Measurements from ENCODE around the gene NOX4.
"Not testable (repeated sequence)": the region's sequence is repeated elsewhere in the genome, so short reads cannot be mapped to it uniquely, and the experiment has no call there.

Gene NOX4

GRCh38 chr11:89458716-89459115, 32.5 kb downstream of the NOX4 start:
- no peak for DNase-seq (ENCODE audit: low read depth in 2 of 2)

GRCh38 chr11:89457190-89457589, 34.0 kb downstream of the NOX4 start:
- no peak for DNase-seq (ENCODE audit: low read depth in 2 of 2)

GRCh38 chr11:89456681-89457080, 34.5 kb downstream of the NOX4 start:
- no peak for DNase-seq (ENCODE audit: low read depth in 2 of 2)

DNA sequence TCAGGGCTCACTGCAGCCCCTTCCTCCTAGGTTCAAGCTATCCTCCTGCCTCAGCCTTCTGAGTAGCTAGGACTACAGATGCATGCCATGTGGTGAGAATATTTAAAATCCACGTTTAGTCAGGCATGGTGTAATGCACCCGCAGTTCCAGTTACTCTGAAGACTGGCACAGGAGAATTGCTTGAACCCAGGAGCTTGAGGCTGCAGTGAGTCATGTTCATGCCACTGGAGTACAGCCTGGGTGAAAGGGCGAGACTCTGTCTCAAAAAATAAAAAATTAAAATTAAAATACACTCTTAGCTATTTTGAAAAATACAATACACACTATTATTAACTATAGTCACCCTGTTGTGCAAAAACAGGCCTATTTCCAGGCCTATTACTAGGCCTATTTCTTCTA, 38.4 kb downstream of the NOX4 start:
- DNase-seq (ENCODE audit: low read depth in 2 of 2), result no peak

- DNase-seq (ENCODE audit: low read depth in 2 of 2), result no peak
Observed at GRCh38 chr11:89447845-89448244, 43.3 kb downstream of the NOX4 start.

- no peak for DNase-seq (ENCODE audit: low read depth in 2 of 2)
Observed at GRCh38 chr11:89443361-89444322, 47.5 kb downstream of the NOX4 start.

DNA sequence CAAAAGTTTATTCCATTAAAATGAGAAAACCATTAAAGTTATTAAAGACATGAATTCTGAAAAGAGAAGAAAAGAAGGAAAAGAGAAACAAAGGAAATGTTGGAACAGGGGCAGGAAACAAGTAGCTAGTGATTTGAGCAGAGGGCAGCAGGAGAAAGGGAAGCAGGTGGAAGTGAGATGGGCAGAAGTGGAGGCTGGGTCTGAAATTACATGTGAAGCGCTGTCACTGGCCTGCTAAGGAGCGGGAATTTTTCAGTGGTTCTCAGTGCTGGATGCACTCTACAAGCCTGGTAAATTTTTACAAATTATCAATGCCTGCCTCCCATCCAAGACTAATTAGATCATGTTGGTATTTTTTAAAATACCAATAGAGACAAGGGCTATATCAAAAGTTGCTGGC, 48.4 kb downstream of the NOX4 start:
- DNase-seq (ENCODE audit: low read depth in 2 of 2), result no peak

GRCh38 chr11:89441606-89442005, 49.6 kb downstream of the NOX4 start:
- DNase-seq (ENCODE audit: low read depth in 2 of 2), result no peak

DNA sequence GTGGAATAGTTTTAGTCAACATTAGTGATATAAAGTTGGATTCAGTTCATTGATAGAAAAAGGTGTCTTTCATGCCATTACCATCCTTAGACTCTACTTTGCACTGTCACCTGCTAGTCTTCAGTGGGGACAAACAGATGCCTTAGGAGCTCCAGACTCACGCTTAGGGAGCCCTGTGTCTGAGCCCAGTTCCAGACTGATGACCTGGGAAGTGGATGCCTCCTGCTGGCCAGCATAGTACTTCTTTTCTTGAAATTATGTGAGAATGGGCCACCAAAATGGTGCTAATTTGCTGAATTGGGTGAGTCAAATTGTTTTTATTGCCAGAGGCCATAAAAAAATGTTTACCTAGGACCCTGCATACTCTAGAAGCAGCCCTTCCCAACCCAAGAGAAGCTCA, 53.9 kb downstream of the NOX4 start:
- no peak for DNase-seq (ENCODE audit: low read depth in 2 of 2)

DNA sequence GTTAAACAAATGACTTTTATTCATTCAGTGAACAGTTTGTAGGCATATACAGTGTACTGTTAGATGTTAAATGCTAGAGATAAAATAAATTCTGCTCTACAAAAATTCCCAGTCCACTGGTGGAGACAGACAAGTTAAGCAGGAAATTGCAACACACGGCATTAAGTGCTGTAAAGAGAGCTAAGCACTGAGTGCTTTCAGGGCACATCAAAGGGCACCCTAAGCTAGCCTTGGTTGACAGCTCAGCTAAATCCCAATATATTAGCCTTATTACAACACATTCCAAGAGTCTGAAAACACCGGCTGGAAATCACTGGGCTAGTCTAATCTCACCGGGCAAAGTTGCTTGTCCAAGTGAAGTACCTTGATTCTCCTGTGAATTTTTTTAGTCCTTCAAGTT, 55.1 kb downstream of the NOX4 start:
- no peak for DNase-seq (ENCODE audit: low read depth in 2 of 2)

DNA sequence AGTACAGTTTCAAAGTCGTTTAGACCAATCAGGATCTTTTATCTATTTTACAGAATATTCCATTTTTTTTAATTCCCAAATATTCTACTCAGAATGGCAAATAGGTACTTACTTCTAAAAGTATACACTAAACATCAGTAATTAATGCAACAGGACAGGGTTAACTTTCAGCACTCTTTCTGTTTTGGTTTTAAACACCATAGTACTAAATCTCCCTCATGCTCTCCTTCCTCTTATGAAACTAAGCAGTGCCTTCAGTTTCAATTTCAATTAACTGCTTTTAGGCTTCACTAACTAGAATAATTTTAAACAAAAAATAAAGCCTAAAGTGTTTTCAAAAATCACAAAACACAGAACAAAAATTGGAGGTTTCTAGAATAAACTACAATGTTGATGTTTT, 57.9 kb downstream of the NOX4 start:
- DNase-seq (ENCODE audit: low read depth in 2 of 2), result no peak

DNA sequence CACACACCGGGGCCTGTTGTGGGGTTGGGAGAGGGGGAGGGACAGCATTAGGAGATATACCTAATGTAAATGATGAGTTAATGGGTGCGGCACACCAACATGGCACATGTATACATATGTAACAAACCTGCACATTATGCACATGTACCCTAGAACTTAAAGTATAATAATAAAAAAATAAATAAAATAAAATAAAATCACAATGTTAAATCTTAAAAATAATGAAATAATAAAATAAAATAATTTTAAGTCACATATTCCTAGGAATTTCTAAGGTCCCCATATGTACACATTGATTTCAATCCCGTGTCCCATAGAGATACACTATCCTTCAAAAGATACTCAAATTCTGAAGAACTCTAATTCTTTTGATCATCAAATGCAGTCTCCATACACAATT, 59.0 kb downstream of the NOX4 start:
- DNase-seq (ENCODE audit: low read depth in 2 of 2), result not testable (repeated sequence)

GRCh38 chr11:89426501-89426900, 64.7 kb downstream of the NOX4 start:
- not testable (repeated sequence) for DNase-seq (ENCODE audit: low read depth in 2 of 2)

DNA sequence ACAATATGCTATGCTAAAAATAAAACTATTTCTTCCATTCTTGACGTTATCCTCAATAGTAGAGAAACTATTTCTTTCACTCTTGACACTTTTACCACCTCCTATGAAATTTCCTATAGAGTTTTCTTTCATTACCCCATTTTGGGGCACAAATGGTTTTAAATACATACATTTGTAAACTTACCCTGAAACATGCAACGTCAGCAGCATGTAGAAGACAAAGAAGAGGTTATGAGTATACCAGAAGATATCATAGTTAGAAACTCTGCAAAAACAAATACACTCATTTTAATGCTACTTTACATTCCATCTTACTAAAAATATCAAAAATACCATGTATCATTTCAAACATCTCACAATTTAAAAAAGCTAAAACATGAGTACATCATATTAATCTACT, 69.5 kb downstream of the NOX4 start:
- DNase-seq (ENCODE audit: low read depth in 2 of 2), result no peak

GRCh38 chr11:89420981-89421380, 70.2 kb downstream of the NOX4 start:
- no peak for DNase-seq (ENCODE audit: low read depth in 2 of 2)

GRCh38 chr11:89416961-89417360, 74.2 kb downstream of the NOX4 start:
- DNase-seq (ENCODE audit: low read depth in 2 of 2), result no peak

DNA sequence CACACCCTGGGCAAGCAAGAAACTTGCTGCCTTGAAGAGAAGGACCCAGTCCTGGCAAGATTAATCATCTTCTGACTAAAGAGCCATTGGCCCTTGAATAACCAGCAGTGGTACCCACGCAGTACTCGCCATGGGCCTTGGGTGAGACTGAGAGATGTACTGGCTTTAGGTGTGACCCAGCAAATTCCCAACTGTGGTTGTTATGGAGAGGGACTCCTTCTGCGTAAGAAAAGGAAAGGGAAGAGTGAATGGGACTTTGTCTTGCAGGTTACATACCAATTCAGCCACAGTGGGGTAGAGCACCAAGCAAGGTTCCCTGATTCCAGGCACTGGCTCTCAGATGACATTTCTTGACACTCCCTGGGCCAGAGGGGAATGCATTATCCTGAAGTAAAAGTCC, 80.1 kb downstream of the NOX4 start:
- not testable (repeated sequence) for DNase-seq (ENCODE audit: low read depth in 2 of 2)

- not testable (repeated sequence) for DNase-seq (ENCODE audit: low read depth in 2 of 2)
Observed at GRCh38 chr11:89410666-89411065, 80.5 kb downstream of the NOX4 start.

- not testable (repeated sequence) for DNase-seq (ENCODE audit: low read depth in 2 of 2)
Observed at GRCh38 chr11:89408441-89408840, 82.7 kb downstream of the NOX4 start.

DNA sequence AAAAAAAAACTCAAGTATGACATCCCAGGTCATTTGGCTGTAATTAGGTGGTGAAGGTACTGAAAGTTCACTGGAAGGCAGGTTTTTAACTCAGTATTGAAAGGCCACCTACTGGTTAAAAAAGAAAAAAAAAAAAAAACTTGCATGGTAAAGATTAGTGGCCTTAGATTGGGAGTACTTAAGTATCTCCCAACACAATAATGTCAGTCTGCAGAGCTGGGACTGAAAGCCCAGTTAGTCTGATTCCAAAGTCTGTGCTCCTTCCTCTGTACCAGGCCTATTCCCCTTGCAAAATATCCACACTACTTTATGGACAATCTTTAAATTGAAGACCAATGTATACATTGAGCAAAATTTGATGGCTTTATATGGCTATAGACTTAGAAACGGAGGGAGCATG, 85.5 kb downstream of the NOX4 start:
- DNase-seq (ENCODE audit: low read depth in 2 of 2), result no peak

- not testable (repeated sequence) for DNase-seq (ENCODE audit: low read depth in 2 of 2)
Observed at GRCh38 chr11:89391654-89392053, 99.5 kb downstream of the NOX4 start.

DNA sequence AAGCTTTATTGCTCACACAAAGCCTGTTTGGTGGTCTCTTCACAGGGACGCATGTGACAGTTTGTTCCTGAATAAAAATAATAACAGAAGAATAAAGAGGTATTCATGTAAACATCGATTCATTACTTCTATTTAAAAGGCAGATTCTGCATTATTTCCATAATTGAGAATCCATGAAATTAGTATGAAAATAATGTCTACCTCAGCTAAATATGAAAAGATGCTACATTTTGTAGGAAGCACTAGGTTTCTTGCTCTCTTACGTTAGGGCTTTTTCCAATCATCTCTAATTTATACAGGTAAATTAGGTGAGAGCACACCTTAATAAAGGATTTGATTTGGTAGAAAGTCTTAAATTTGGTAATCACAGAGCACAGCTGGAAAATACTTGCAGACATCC, 103.7 kb downstream of the NOX4 start:
- not testable (repeated sequence) for DNase-seq (ENCODE audit: low read depth in 2 of 2)

GRCh38 chr11:89382986-89383385, 108.2 kb downstream of the NOX4 start:
- DNase-seq (ENCODE audit: low read depth in 2 of 2), result not testable (repeated sequence)

DNA sequence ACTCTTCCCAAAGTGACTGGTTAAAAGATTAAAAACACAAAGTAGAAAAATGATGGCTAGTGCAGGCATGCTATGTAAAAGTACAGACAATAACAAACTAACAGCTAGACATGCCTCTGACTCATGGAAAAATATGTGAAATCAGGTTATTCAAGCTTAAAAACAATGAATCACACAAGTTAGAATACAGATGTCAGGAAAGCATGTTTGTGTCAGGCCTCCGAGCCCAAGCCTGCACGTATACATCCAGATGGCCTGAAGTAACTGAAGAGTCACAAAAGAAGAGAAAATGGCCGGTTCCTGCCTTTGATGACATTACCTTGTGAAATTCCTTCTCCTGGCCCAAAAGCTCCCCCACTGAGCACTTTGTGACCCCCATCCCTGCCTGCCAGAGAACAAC, 110.1 kb downstream of the NOX4 start:
- DNase-seq (ENCODE audit: low read depth in 2 of 2), result no peak
